Measurements from ENCODE around the gene CTBS. TPM values are rescaled to one million over a fixed set of nuclear protein-coding genes. Genes with fewer than 3 reads are reported as not detected.

CTBS gene
- total and polyA plus RNA-seq, 2 of the 8 experiments (the other 6 are each of a cell fraction or from before 2014, with no cell fraction given), result 3.3 to 4.1 TPM

- peaks cover 0 to 5% (median 0%) of the 10 kb centered on the region in 4 experiments; a peak in 1 of 8 replicates for H3K36me3 ChIP-seq (ENCODE audit: control insufficient read depth in 2 of 4, insufficient read depth in 4 of 4, low read length in 3 of 4)
- H3K79me1 ChIP-seq (ENCODE audit: low read depth, low read length), result no peaks in the 10 kb centered on the region
- FAIRE-seq, result no peak
- DNase-seq (ENCODE audit: low read depth in 1 of 2, low spot score in 2 of 2), result no peak
- CTCF ChIA-PET (ENCODE audit: partially characterized antibody), result interaction anchor here (1.0 to 2.0 kb wide), 3 partner anchors 10 to 158 kb away, joined by 3 to 8 read pairs (median 6); no protein-coding TSS in a partner anchor
- TF ChIP-seq TAF7 (optimal IDR thresholded peaks at IDR 0.05; ENCODE audit: borderline replicate concordance, low read depth, low read length) (no peak), GTF2F1 (IDR thresholded peaks at IDR 0.05; ENCODE audit: borderline replicate concordance, low read depth, low read length) (no peak), POLR2A (IDR thresholded peaks at IDR 0.05; ENCODE audit: control extremely low read depth in 1 of 2, low read depth in 2 of 2, low read length in 2 of 2) (no peak), SIN3A (conservative IDR thresholded peaks at IDR 0.05 in 1 of 2, IDR thresholded peaks at IDR 0.05 in 1 of 2; ENCODE audit: low read depth in 1 of 2, low read length in 2 of 2) (no peak)
- H2BK120ac ChIP-seq (replicated peaks; ENCODE audit: low read depth, low read length), result no peak overlapping the region
- H4K5ac ChIP-seq (ENCODE audit: insufficient read length, low read depth, low read length), result no peak overlapping the region
- no peaks in the 10 kb centered on the region for H3K27me3 ChIP-seq (replicated peaks in 1 of 4; ENCODE audit: control insufficient read depth in 3 of 4, extremely low read depth in 1 of 4, insufficient read depth in 3 of 4, low read length in 3 of 4)
- H3K79me2 ChIP-seq (ENCODE audit: control insufficient read depth in 1 of 2, insufficient read depth in 2 of 2, low read length in 2 of 2), result no peaks in the 10 kb centered on the region
- H2BK15ac ChIP-seq (ENCODE audit: low read length), result no peak overlapping the region
- H3K14ac ChIP-seq (ENCODE audit: insufficient read length), result no peak overlapping the region
- H3K4me1 ChIP-seq (replicated peaks in 1 of 4; ENCODE audit: control insufficient read depth in 3 of 4, insufficient read depth in 4 of 4, low read length in 3 of 4), result no peaks in the 10 kb centered on the region; a peak in 1 of 7 replicates
- H2AK5ac ChIP-seq (ENCODE audit: low read depth, low read length), result no peak overlapping the region
- H3K56ac ChIP-seq (replicated peaks; ENCODE audit: insufficient read length, low read depth, low read length), result no peak overlapping the region
- H3K27ac ChIP-seq (ENCODE audit: low read depth, low read length), result no peak overlapping the region
- no peaks in the 10 kb centered on the region for H3K23me2 ChIP-seq (ENCODE audit: low read depth, low read length)
- 96% methylated on average over 2 of the region's 2 CpGs; no CpG with 5 or more reads in 1 of the 2 experiments for WGBS, 2 experiments (ENCODE audit: extremely low coverage in 1 of 2, insufficient coverage in 1 of 2, insufficient read length in 1 of 2, insufficient replicate concordance in 2 of 2, low coverage in 1 of 2, low lambda C conversion rate in 2 of 2, missing lambda C conversion rate in 1 of 2)
- H4K20me1 ChIP-seq (replicated peaks in 1 of 2; ENCODE audit: control insufficient read depth in 1 of 2, insufficient read depth in 2 of 2, low read length in 2 of 2), result no peaks in the 10 kb centered on the region
- peaks cover 13 to 17% of the 10 kb centered on the region in 2 experiments for H3K9me3 ChIP-seq (ENCODE audit: insufficient read depth in 2 of 2, low read depth in 1 of 2, low read length in 1 of 2)
- H3K18ac ChIP-seq (ENCODE audit: extremely low read depth, low read length), result no peak overlapping the region
- H3K4me2 ChIP-seq (ENCODE audit: insufficient read depth in 1 of 2, low read depth in 2 of 2, low read length in 2 of 2), result no peak overlapping the region
- H3K23ac ChIP-seq (ENCODE audit: insufficient read length), result no peak overlapping the region
- no peak overlapping the region for H3K9ac ChIP-seq (replicated peaks in 1 of 4; ENCODE audit: extremely low read depth in 1 of 4, low read depth in 3 of 4, low read length in 3 of 4)
- no peak overlapping the region for H2BK20ac ChIP-seq (ENCODE audit: low read length)
- H2BK5ac ChIP-seq (ENCODE audit: low read depth, low read length), result no peak overlapping the region
- POLR2A ChIA-PET (ENCODE audit: partially characterized antibody), result no interaction called here
- H2BK12ac ChIP-seq (ENCODE audit: low read depth, low read length), result no peak overlapping the region
- H2AFZ ChIP-seq (ENCODE audit: low read length), result no peak overlapping the region
- no peak overlapping the region for H3K4ac ChIP-seq (replicated peaks; ENCODE audit: insufficient read length, low read depth, low read length)
- no peak overlapping the region for H4K91ac ChIP-seq (replicated peaks; ENCODE audit: insufficient read length, low read length)
- no peak overlapping the region for H3K4me3 ChIP-seq (ENCODE audit: extremely low read depth in 1 of 4, insufficient read depth in 2 of 4, low read depth in 3 of 4, low read length in 4 of 4)
- no peak overlapping the region for H4K8ac ChIP-seq (ENCODE audit: extremely low read depth, insufficient read depth, low read length)
These were observed 39.6 kb upstream of the CTBS start for GRCh38 chr1:84613887-84614286.

Data from H1 (cell line).